ENCODE results near the gene ITPR1.

ITPR1 gene

GRCh38 chr3:4895838-4896237, 402.7 kb downstream of the ITPR1 start:
- DNase-seq (ENCODE audit: low read depth, low spot score) = no peak
